SU-DHL-6 (cell line): ENCODE data around the gene SH3RF1.
"Not testable (repeated sequence)": the region's sequence is repeated elsewhere in the genome, so short reads cannot be mapped to it uniquely, and the experiment has no call there.

Experiments
- H2AFZ ChIP-seq: fragments of 200-600 bp; sonication (generic); 2 replicates; pipeline ENCODE4 v1.6.1; 2014; ENCODE audit warnings: low read depth, mild to moderate bottlenecking, moderate library complexity, mixed read lengths, antibody characterized with exemption, low read length; ENCODE audit not compliant: severe bottlenecking
- H3F3A ChIP-seq: fragments of 200-600 bp; shearing (Covaris generic); 2 replicates; pipeline ENCODE4 v1.6.0; 2016; ENCODE audit warnings: antibody characterized with exemption, mild to moderate bottlenecking; ENCODE audit not compliant: insufficient read depth
- H3K27ac ChIP-seq: fragments of 200-600 bp; sonication (generic); 2 replicates; pipeline ENCODE4 v1.5.1; 2016; ENCODE audit warnings: low read depth, mild to moderate bottlenecking, low read length, moderate library complexity, mixed read lengths
- H3K27me3 ChIP-seq: fragments of 200-600 bp; sonication (generic), shearing (Covaris generic); 2 replicates; pipeline ENCODE4 v1.6.0; 2014; ENCODE audit warnings: mild to moderate bottlenecking, low read length
- H3K36me3 ChIP-seq: fragments of 200-600 bp; sonication (generic); 2 replicates; pipeline ENCODE4 v1.6.1; 2014; ENCODE audit warnings: mild to moderate bottlenecking, low read length, mixed read lengths
- H3K4me2 ChIP-seq: fragments of 300-600, 200-600 bp; shearing (Covaris generic), sonication (generic); 2 replicates; pipeline ENCODE4 v1.6.0; 2014; ENCODE audit warnings: low read length, low read depth, mild to moderate bottlenecking; ENCODE audit not compliant: poor library complexity, severe bottlenecking
- H3K4me3 ChIP-seq: fragments of 200-600 bp; sonication (generic); 2 replicates; pipeline ENCODE4 v1.5.1; 2014; ENCODE audit warnings: antibody characterized with exemption, low read length, mild to moderate bottlenecking, mixed read lengths; ENCODE audit not compliant: insufficient read depth, poor library complexity, severe bottlenecking
- H3K79me2 ChIP-seq: fragments of 200-600 bp; sonication (generic); 2 replicates; pipeline ENCODE4 v1.6.1; 2014; ENCODE audit warnings: mild to moderate bottlenecking, low read length, moderate library complexity; ENCODE audit not compliant: insufficient read depth
- H3K9ac ChIP-seq: fragments of 200-600 bp; sonication (generic); 2 replicates; pipeline ENCODE4 v1.7.0; 2014; ENCODE audit warnings: mild to moderate bottlenecking, low read length
- H3K9me2 ChIP-seq: fragments of 200-600 bp; sonication (generic); replicated peaks from 2 replicates; pipeline ENCODE4 v1.6.1; 2014; ENCODE audit warnings: low read length; ENCODE audit not compliant: insufficient read depth
- H3K9me3 ChIP-seq: fragments of 200-600 bp; sonication (generic); 2 replicates; pipeline ENCODE4 v1.6.1; 2014; ENCODE audit warnings: low read length, mixed read lengths; ENCODE audit not compliant: insufficient read depth
- H4K20me1 ChIP-seq: fragments of 200-600 bp; sonication (generic); 2 replicates; pipeline ENCODE4 v1.6.1; 2014; ENCODE audit warnings: low read depth, mild to moderate bottlenecking, antibody characterized with exemption, low read length, moderate library complexity, mixed read lengths
- CTCF ChIP-seq: fragments of 200-600 bp; sonication (generic); IDR thresholded peaks from one replicate; pipeline ENCODE4 v1.5.1; 2017; ENCODE audit warnings: antibody characterized with exemption, mild to moderate bottlenecking, low read length, moderate library complexity; ENCODE audit not compliant: insufficient read depth, poor library complexity, severe bottlenecking
- EZH2phosphoT487 ChIP-seq: fragments of 200-600 bp; sonication (generic), shearing (Covaris generic); conservative IDR thresholded peaks from 2 replicates; pipeline ENCODE4 v1.6.1; 2018; ENCODE audit warnings: mild to moderate bottlenecking, antibody characterized with exemption, low read length, moderate library complexity, mixed read lengths

Gene SH3RF1

DNA sequence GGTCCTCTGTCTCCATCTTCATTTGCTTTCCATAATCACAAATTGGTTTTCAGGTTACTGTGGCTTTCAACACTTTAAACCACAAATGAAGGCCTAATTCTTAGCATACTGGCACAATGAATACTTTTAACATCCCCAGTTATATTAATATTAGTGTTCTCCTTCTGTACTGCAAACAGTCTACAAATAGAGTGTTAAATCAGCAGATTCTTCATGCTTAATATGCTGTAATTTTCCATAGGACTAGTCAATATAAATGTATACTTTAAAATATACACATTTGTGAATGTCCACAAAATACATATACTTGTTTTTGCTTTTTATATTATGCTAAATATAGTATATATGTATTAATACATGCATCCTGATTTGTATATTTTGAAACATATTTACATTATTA is 72.6 kb downstream of the SH3RF1 start:
- Histone ChIP-seq H3K9me2 (no peaks in the 10 kb centered on the region), H3F3A (no peaks in the 10 kb centered on the region), H3K27ac (no peak overlapping the region), H3K36me3 (no peaks in the 10 kb centered on the region), H3K9me3 (no peaks in the 10 kb centered on the region), H3K27me3 (no peaks in the 10 kb centered on the region), H2AFZ (no peak overlapping the region), H4K20me1 (no peaks in the 10 kb centered on the region), H3K4me2 (no peak overlapping the region), H3K4me3 (no peak overlapping the region), H3K79me2 (no peaks in the 10 kb centered on the region), H3K9ac (no peak overlapping the region)
- TF ChIP-seq EZH2phosphoT487 (no peak), CTCF (no peak)

DNA sequence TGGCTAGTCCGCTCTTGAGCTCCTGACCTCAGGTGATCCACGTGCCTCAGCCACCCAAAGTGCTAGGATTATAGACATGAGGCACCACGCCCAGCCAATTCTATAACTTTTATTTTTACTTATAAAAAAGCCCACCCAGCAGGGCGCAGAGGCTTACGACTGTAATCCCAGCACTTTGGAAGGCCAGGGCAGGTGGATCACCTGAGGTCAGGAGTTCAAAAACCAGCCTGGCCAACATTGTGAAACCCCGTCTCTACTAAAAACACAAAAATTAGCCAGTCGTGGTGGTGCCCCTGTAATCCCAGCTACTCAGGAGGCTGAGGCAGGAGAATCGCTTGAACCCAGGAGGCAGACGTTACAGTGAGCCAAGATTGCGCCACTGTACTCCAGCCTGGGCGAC is 73.5 kb downstream of the SH3RF1 start:
- H3K36me3 ChIP-seq, H3F3A ChIP-seq, H3K27ac ChIP-seq, H3K79me2 ChIP-seq, H3K9me3 ChIP-seq, H3K9me2 ChIP-seq, H3K4me3 ChIP-seq, H2AFZ ChIP-seq, H3K9ac ChIP-seq, H4K20me1 ChIP-seq, H3K4me2 ChIP-seq, H3K27me3 ChIP-seq: not testable (repeated sequence)

GRCh38 chr4:169195032-169195431 is 75.7 kb downstream of the SH3RF1 start:
- no peak overlapping the region for H3K4me3 ChIP-seq
- H3K27me3 ChIP-seq: no peaks in the 10 kb centered on the region
- no peaks in the 10 kb centered on the region for H3K36me3 ChIP-seq
- H3K9me2 ChIP-seq: no peaks in the 10 kb centered on the region
- H3K79me2 ChIP-seq: no peaks in the 10 kb centered on the region
- no peaks in the 10 kb centered on the region for H3F3A ChIP-seq
- no peak for TF ChIP-seq EZH2phosphoT487
- H3K4me2 ChIP-seq: no peak overlapping the region
- H3K9ac ChIP-seq: no peak overlapping the region
- H3K9me3 ChIP-seq: no peaks in the 10 kb centered on the region
- H3K27ac ChIP-seq: no peak overlapping the region
- H2AFZ ChIP-seq: no peak overlapping the region
- no peaks in the 10 kb centered on the region for H4K20me1 ChIP-seq

DNA sequence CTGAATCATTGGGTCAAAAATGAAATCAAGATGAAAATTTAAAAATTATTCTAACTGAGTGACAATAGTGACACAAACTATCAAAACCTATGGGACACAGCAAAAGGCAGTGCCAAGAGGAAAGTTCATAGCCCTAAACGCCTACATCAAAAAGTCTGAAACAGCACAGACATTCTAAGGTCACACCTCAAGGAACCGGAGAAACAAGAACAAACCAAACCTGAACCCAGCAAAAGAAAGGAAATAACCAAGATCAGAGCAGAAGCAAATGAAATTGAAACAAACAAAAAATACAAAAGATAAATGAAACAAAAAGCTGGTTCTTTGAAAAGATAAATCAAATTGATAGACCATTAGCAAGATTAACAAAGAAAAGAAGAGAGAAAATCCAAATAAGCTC is 80.8 kb downstream of the SH3RF1 start:
- not testable (repeated sequence) for H3K4me2 ChIP-seq, H3F3A ChIP-seq, H4K20me1 ChIP-seq

GRCh38 chr4:169189372-169189771 is 81.4 kb downstream of the SH3RF1 start:
- Histone ChIP-seq H3K9me2 (no peaks in the 10 kb centered on the region), H3K27me3 (no peaks in the 10 kb centered on the region), H3K9me3 (no peaks in the 10 kb centered on the region), H3K36me3 (no peaks in the 10 kb centered on the region), H4K20me1 (no peaks in the 10 kb centered on the region), H3F3A (no peaks in the 10 kb centered on the region), H2AFZ (no peak overlapping the region), H3K9ac (no peak overlapping the region), H3K79me2 (no peaks in the 10 kb centered on the region), H3K4me2 (no peak overlapping the region), H3K27ac (no peak overlapping the region), H3K4me3 (no peak overlapping the region)
- TF ChIP-seq CTCF (no peak), EZH2phosphoT487 (no peak)

More for the DNA sequence above, 80.8 kb downstream of the SH3RF1 start:
- H3K9me3 ChIP-seq, H3K79me2 ChIP-seq, H3K9me2 ChIP-seq, H3K27ac ChIP-seq, H2AFZ ChIP-seq, H3K4me3 ChIP-seq, H3K9ac ChIP-seq, H3K27me3 ChIP-seq, H3K36me3 ChIP-seq: not testable (repeated sequence)
